ENCODE results near the gene CHRM2.

CHRM2 gene

GRCh38 chr7:136894789-136895188, 26.3 kb downstream of the CHRM2 start:
- no peak overlapping the region for H3K4me3 ChIP-seq (ENCODE audit: low read depth, low read length)
- no peak for TF ChIP-seq CTCF (IDR thresholded peaks at IDR 0.05; ENCODE audit: low read depth, low read length)

- no peak for TF ChIP-seq CTCF (IDR thresholded peaks at IDR 0.05; ENCODE audit: low read depth, low read length)
- H3K4me3 ChIP-seq (ENCODE audit: low read depth, low read length), result no peak overlapping the region
Measured at GRCh38 chr7:136897676-136898075, 29.2 kb downstream of the CHRM2 start.

GRCh38 chr7:136900005-136900404, 31.6 kb downstream of the CHRM2 start:
- TF ChIP-seq CTCF (IDR thresholded peaks at IDR 0.05; ENCODE audit: low read depth, low read length), result no peak
- H3K4me3 ChIP-seq (ENCODE audit: low read depth, low read length), result no peak overlapping the region

GRCh38 chr7:136910771-136911170, 42.3 kb downstream of the CHRM2 start:
- no peak for TF ChIP-seq CTCF (IDR thresholded peaks at IDR 0.05; ENCODE audit: low read depth, low read length)
- H3K4me3 ChIP-seq (ENCODE audit: low read depth, low read length), result no peak overlapping the region

GRCh38 chr7:136911344-136911743, 42.9 kb downstream of the CHRM2 start:
- TF ChIP-seq CTCF (IDR thresholded peaks at IDR 0.05; ENCODE audit: low read depth, low read length), result no peak
- H3K4me3 ChIP-seq (ENCODE audit: low read depth, low read length), result no peak overlapping the region

GRCh38 chr7:136912339-136912738, 43.9 kb downstream of the CHRM2 start:
- TF ChIP-seq CTCF (IDR thresholded peaks at IDR 0.05; ENCODE audit: low read depth, low read length), result no peak
- H3K4me3 ChIP-seq (ENCODE audit: low read depth, low read length), result no peak overlapping the region

GRCh38 chr7:136914016-136914415, 45.6 kb downstream of the CHRM2 start:
- no peak for TF ChIP-seq CTCF (IDR thresholded peaks at IDR 0.05; ENCODE audit: low read depth, low read length)
- no peak overlapping the region for H3K4me3 ChIP-seq (ENCODE audit: low read depth, low read length)

Measured in WI38 (cell line).